HG03066 (cell line): Measurements from ENCODE around the gene FBLN2.

Experiments used
- ATAC-seq: cut with Tn5 transposase; IDR thresholded peaks from one replicate; pipeline ENCODE4 v1.9.1; 2021; ENCODE audit warnings: low read depth; ENCODE audit not compliant: unreplicated experiment

The FBLN2 gene

GRCh38 chr3:13529196-13530112, 19.5 kb upstream of the FBLN2 start:
- no peak for ATAC-seq

- ATAC-seq = no peak
Measured at GRCh38 chr3:13530241-13531009, 18.5 kb upstream of the FBLN2 start.

GRCh38 chr3:13532085-13532484, 16.8 kb upstream of the FBLN2 start:
- no peak for ATAC-seq

GRCh38 chr3:13532631-13533030, 16.3 kb upstream of the FBLN2 start:
- no peak for ATAC-seq

- ATAC-seq = no peak
Measured at GRCh38 chr3:13533885-13534301, 15.0 kb upstream of the FBLN2 start.

GRCh38 chr3:13535526-13535875, 13.4 kb upstream of the FBLN2 start:
- no peak for ATAC-seq

GRCh38 chr3:13535905-13536304, 13.0 kb upstream of the FBLN2 start:
- ATAC-seq = no peak

- no peak for ATAC-seq
Measured at GRCh38 chr3:13536432-13536831, 12.5 kb upstream of the FBLN2 start.

GRCh38 chr3:13536832-13537231, 12.1 kb upstream of the FBLN2 start:
- ATAC-seq = no peak

- ATAC-seq = no peak
Measured at GRCh38 chr3:13537244-13537908, 11.5 kb upstream of the FBLN2 start.

GRCh38 chr3:13537909-13538296, 11.0 kb upstream of the FBLN2 start:
- ATAC-seq = no peak

GRCh38 chr3:13538520-13539291, 10.2 kb upstream of the FBLN2 start:
- no peak for ATAC-seq

- no peak for ATAC-seq
Measured at GRCh38 chr3:13539292-13539638, 9.7 kb upstream of the FBLN2 start.

- no peak for ATAC-seq
Measured at GRCh38 chr3:13539671-13540070, 9.3 kb upstream of the FBLN2 start.

GRCh38 chr3:13540297-13540995, 8.5 kb upstream of the FBLN2 start:
- ATAC-seq = no peak

- ATAC-seq = no peak
Measured at GRCh38 chr3:13541691-13542090, 7.2 kb upstream of the FBLN2 start.

GRCh38 chr3:13542142-13542541, 6.8 kb upstream of the FBLN2 start:
- ATAC-seq = no peak

GRCh38 chr3:13543253-13543652, 5.7 kb upstream of the FBLN2 start:
- no peak for ATAC-seq

- no peak for ATAC-seq
Measured at GRCh38 chr3:13544293-13544831, 4.6 kb upstream of the FBLN2 start.
